GM18499 (cell line): Measurements from ENCODE around the gene DUSP5.
A peak's percentile ranks its signal among the peaks of the same experiment; 100 is the strongest.

Source experiments
- ATAC-seq: cut with Tn5 transposase; IDR thresholded peaks from one replicate; pipeline ENCODE4 v1.9.1; 2021; ENCODE audit warnings: moderate number of reproducible peaks; ENCODE audit not compliant: insufficient read depth, unreplicated experiment

Gene DUSP5

GRCh38 chr10:110498982-110499795 is 1.5 kb downstream of the DUSP5 start:
- no peak for ATAC-seq

- no peak for ATAC-seq
Measured at GRCh38 chr10:110499796-110500514, 2.2 kb downstream of the DUSP5 start.

- no peak for ATAC-seq
Measured at GRCh38 chr10:110500515-110500905, 2.8 kb downstream of the DUSP5 start.

GRCh38 chr10:110501142-110501937 is 3.6 kb downstream of the DUSP5 start:
- no peak for ATAC-seq

- no peak for ATAC-seq
Measured at GRCh38 chr10:110502072-110502845, 4.6 kb downstream of the DUSP5 start.

GRCh38 chr10:110502851-110503301 is 5.2 kb downstream of the DUSP5 start:
- peak; percentile 42 for ATAC-seq

GRCh38 chr10:110503528-110504110 is 5.9 kb downstream of the DUSP5 start:
- no peak for ATAC-seq

GRCh38 chr10:110504111-110504735 is 6.5 kb downstream of the DUSP5 start:
- peak; percentile 64 for ATAC-seq

- no peak for ATAC-seq
Measured at GRCh38 chr10:110505130-110505770, 7.5 kb downstream of the DUSP5 start.

GRCh38 chr10:110506448-110506847 is 8.7 kb downstream of the DUSP5 start:
- no peak for ATAC-seq

- no peak for ATAC-seq
Measured at GRCh38 chr10:110507346-110507745, 9.6 kb downstream of the DUSP5 start.

- ATAC-seq, result no peak
Measured at GRCh38 chr10:110508159-110508788, 10.6 kb downstream of the DUSP5 start.

GRCh38 chr10:110508806-110509544 is 11.3 kb downstream of the DUSP5 start:
- no peak for ATAC-seq

GRCh38 chr10:110509560-110509959 is 11.9 kb downstream of the DUSP5 start:
- ATAC-seq, result no peak

GRCh38 chr10:110510086-110510485 is 12.4 kb downstream of the DUSP5 start:
- no peak for ATAC-seq

- no peak for ATAC-seq
Measured at GRCh38 chr10:110510730-110511129, 13.0 kb downstream of the DUSP5 start.

GRCh38 chr10:110511734-110512449 is 14.2 kb downstream of the DUSP5 start:
- ATAC-seq, result no peak
